Measurements from ENCODE around the gene ZNF691. TPM values are rescaled to one million over a fixed set of nuclear protein-coding genes. Genes with fewer than 3 reads are reported as not detected.

Gene ZNF691
- total and polyA plus RNA-seq, 2 experiments from 2014 or later, result 18.6 to 24.3 TPM

DNA sequence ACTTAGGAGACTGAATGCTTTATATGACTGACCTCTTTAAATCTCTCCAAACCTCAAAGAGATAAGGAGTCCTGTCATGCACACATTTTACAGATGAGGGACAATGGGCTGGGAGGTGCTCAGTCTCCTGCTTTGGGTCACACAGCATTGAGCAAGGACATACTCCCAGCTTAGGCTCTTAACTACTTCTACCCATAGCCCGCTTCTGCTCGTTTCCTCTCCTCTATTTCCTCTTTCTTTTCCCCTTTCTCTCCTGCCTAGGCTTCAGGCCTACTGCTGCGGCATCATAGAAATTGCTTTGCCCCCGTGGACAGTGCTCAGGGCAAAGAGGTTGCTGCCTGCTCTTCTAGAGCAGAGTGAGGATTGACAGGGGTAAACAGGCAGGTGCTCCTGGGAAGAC is 12.4 kb upstream of the ZNF691 start:
- H3K27me3 ChIP-seq, result no peaks in the 10 kb centered on the region
- no peak overlapping the region for H3K27ac ChIP-seq
- H3K9me3 ChIP-seq (ENCODE audit: low read depth), result no peaks in the 10 kb centered on the region
- DNase-seq (ENCODE audit: low read depth in 1 of 2, low spot score in 1 of 2), result no peak
- H3K36me3 ChIP-seq, result no peaks in the 10 kb centered on the region
- no peak overlapping the region for H3K4me3 ChIP-seq
- H3K4me1 ChIP-seq (ENCODE audit: low read depth), result no peaks in the 10 kb centered on the region
- TF ChIP-seq, protein P1, sequence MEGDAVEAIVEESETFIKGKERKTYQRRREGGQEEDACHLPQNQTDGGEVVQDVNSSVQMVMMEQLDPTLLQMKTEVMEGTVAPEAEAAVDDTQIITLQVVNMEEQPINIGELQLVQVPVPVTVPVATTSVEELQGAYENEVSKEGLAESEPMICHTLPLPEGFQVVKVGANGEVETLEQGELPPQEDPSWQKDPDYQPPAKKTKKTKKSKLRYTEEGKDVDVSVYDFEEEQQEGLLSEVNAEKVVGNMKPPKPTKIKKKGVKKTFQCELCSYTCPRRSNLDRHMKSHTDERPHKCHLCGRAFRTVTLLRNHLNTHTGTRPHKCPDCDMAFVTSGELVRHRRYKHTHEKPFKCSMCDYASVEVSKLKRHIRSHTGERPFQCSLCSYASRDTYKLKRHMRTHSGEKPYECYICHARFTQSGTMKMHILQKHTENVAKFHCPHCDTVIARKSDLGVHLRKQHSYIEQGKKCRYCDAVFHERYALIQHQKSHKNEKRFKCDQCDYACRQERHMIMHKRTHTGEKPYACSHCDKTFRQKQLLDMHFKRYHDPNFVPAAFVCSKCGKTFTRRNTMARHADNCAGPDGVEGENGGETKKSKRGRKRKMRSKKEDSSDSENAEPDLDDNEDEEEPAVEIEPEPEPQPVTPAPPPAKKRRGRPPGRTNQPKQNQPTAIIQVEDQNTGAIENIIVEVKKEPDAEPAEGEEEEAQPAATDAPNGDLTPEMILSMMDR (IDR thresholded peaks at IDR 0.05; ENCODE audit: low read depth, low read length), result no peak

DNA sequence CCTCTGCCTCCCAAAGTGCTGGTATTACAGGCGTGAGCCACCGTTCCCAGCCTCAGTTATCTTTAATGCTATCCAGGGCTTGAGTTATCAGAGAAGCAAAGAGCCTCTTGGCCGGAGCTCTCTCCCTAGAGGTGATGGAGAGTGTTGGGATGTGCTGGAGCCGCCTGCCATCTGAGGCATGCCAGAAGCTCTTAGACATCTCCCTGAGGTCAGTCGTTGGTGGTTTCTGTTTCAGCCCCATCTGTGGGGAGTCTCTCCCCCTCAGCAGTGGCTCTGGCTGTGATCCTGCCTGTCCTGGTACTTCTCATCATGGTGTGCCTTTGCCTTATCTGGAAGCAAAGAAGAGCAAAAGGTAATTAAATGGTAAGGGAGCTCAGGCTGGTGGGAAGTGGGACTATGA is 11.6 kb upstream of the ZNF691 start:
- TF ChIP-seq, protein P1 (IDR thresholded peaks at IDR 0.05; ENCODE audit: low read depth, low read length), result no peak
- DNase-seq (ENCODE audit: low read depth in 1 of 2, low spot score in 1 of 2), result no peak
- Histone ChIP-seq H3K4me3 (no peak overlapping the region), H3K4me1 (ENCODE audit: low read depth) (no peaks in the 10 kb centered on the region), H3K27ac (no peak overlapping the region), H3K27me3 (no peaks in the 10 kb centered on the region), H3K36me3 (no peaks in the 10 kb centered on the region), H3K9me3 (ENCODE audit: low read depth) (no peaks in the 10 kb centered on the region)

DNA sequence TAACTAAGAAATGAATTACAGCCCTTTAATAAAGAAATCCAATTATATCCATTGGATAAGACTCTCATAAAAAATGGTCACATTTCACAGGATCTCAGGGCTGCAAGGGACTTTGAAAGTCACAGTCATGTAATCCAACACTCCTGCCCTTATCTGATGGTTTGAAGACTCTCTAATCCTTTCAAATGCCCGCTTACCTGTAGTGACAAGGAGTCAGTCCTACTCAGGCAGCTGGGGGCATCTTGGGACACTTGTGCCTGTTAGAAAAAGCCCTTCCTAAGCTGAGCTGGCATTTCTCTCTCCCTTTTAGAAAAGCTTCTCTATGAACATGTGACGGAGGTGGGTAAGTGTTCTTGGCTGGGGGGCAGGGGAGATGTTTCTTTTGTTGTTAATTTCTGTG is 11.0 kb upstream of the ZNF691 start:
- Histone ChIP-seq H3K4me1 (ENCODE audit: low read depth) (no peaks in the 10 kb centered on the region), H3K36me3 (no peaks in the 10 kb centered on the region), H3K4me3 (no peak overlapping the region), H3K27ac (no peak overlapping the region), H3K27me3 (no peaks in the 10 kb centered on the region), H3K9me3 (ENCODE audit: low read depth) (no peaks in the 10 kb centered on the region)
- no peak for DNase-seq (ENCODE audit: low read depth in 1 of 2, low spot score in 1 of 2)
- TF ChIP-seq, protein P1 (IDR thresholded peaks at IDR 0.05; ENCODE audit: low read depth, low read length), result no peak

DNA sequence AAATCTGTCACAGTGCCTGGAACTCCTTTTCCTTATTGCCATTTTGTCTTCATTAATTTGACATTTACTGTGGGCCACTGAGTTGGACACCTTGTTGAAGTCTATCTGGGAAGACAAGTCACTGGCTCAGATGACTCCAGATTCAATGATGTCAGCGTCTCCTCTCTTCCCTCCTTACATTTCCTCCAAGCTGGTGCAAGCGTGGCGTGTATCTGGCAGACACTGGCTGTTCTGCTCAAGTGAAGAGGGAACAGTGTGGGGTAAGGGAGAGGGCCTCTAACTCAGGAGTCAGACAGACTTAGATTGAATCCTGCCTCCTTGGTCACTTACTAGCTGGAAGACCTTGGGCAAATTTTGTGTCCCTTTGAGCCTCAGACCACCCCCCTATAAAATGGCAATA is 8.7 kb upstream of the ZNF691 start:
- Histone ChIP-seq H3K27ac (no peak overlapping the region), H3K4me3 (no peak overlapping the region), H3K4me1 (ENCODE audit: low read depth) (no peaks in the 10 kb centered on the region), H3K9me3 (ENCODE audit: low read depth) (no peaks in the 10 kb centered on the region), H3K27me3 (no peaks in the 10 kb centered on the region), H3K36me3 (peaks cover 3% of the 10 kb centered on the region)
- no peak for DNase-seq (ENCODE audit: low read depth in 1 of 2, low spot score in 1 of 2)
- TF ChIP-seq, protein P1 (IDR thresholded peaks at IDR 0.05; ENCODE audit: low read depth, low read length), result no peak

DNA sequence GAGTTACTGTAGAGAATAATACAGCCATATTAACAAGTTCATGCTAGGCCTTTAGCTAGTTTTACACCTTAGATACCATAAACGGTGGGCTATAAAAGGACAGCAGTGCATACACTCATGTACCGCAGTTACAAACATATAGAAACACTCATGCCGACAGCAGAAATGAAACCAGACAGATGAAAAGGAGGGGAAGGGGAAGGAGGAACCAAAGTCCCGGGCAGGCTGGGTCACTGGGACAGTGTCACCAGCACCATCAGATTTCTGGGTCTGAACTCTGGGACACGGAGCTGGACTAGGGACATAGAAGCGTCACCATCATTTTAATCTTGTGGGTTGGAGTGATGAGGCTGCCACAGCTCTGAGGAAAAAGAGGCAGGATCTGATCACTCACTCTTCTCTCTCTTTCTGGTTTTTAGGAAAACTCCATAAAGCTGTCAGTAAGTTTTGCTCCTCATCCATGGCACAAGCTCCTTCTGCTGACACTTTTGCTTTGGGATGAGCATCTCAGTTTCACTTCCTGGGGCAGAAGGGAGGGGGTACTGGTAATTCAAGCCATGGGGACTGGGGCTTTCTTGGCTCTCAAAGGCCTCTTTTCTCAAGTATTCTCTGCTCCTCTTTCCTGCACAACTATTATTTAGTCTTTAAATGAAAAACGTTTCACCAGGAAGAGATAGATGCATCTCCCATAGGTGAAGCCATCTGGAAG is 7.8 kb upstream of the ZNF691 start:
- no peak overlapping the region for H3K4me3 ChIP-seq
- peaks cover 3% of the 10 kb centered on the region for H3K36me3 ChIP-seq
- no peaks in the 10 kb centered on the region for H3K4me1 ChIP-seq (ENCODE audit: low read depth)
- no peaks in the 10 kb centered on the region for H3K9me3 ChIP-seq (ENCODE audit: low read depth)
- TF ChIP-seq, protein P1 (IDR thresholded peaks at IDR 0.05; ENCODE audit: low read depth, low read length), result no peak
- no peak overlapping the region for H3K27ac ChIP-seq
- no peak for DNase-seq (ENCODE audit: low read depth in 1 of 2, low spot score in 1 of 2)
- no peaks in the 10 kb centered on the region for H3K27me3 ChIP-seq

Measured in cardiac muscle cell (in vitro differentiated cells and primary cell).